Measurements from ENCODE around the gene SPO11. TPM values are rescaled to one million over a fixed set of nuclear protein-coding genes. Genes with fewer than 3 reads are reported as not detected.
A peak's percentile ranks its signal among the peaks of the same experiment; 100 is the strongest.

The SPO11 gene
- total RNA-seq, 4 donors from 2014 or later: not detected

DNA sequence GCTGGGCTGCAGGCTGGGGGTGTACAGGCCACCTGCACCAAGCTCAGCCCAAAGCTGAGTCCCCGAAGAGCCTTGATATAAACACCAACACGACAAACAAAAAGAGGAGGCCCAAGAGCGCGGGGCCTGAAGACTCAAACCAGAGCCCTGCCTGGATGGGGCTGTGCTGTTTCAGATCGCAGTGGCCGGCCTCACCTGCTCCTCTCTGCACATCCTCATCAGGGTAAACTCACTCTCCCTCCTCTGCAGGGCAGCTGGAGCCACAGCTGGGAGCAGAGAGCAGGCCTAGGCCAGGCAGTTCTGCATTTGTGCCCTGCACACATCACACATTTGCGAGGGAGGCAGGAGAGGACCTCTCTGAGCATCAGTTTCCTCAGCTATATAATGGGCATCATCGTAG lies 57.9 kb downstream of the SPO11 start:
- no peak for TF ChIP-seq POLR2A (IDR thresholded peaks at IDR 0.05)
- TF ChIP-seq, protein P1, sequence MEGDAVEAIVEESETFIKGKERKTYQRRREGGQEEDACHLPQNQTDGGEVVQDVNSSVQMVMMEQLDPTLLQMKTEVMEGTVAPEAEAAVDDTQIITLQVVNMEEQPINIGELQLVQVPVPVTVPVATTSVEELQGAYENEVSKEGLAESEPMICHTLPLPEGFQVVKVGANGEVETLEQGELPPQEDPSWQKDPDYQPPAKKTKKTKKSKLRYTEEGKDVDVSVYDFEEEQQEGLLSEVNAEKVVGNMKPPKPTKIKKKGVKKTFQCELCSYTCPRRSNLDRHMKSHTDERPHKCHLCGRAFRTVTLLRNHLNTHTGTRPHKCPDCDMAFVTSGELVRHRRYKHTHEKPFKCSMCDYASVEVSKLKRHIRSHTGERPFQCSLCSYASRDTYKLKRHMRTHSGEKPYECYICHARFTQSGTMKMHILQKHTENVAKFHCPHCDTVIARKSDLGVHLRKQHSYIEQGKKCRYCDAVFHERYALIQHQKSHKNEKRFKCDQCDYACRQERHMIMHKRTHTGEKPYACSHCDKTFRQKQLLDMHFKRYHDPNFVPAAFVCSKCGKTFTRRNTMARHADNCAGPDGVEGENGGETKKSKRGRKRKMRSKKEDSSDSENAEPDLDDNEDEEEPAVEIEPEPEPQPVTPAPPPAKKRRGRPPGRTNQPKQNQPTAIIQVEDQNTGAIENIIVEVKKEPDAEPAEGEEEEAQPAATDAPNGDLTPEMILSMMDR (IDR thresholded peaks at IDR 0.05): no peak
- no peak for DNase-seq (ENCODE audit: low spot score in 2 of 2)
- 90 to 91% methylated on average over 8 of the region's 8 CpGs for WGBS, 2 donors
- intact Hi-C loops (cut with DNase I; ENCODE audit: low total_unique reads): no loop called here
- H3K4me3 ChIP-seq (ENCODE audit: low read depth, poor library complexity, severe bottlenecking): no peak overlapping the region

DNA sequence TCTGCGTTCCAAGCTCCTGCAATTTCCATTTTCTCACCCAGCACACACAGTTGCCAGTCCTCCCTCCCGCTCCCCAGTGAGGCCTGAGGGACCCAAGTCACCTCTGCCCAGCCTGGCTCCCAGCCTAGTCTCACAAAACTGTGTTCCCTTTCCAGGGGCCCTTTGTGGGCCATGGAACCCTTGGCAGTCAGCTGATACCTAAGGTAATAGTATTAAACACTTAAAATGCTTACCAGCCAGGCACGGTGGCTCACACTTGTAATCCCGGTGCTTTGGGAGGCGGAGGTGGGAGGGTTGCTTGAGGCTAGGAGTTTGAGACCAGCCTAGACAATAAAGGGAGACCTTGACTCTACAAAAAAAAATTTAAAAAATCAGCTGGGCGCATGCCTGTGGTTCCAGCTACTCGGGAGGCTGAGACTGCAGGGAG lies 58.4 kb downstream of the SPO11 start:
- TF ChIP-seq POLR2A (IDR thresholded peaks at IDR 0.05): no peak
- intact Hi-C loops (cut with DNase I; ENCODE audit: low total_unique reads): no loop called here
- peak in 1 of 2 donors; percentile 81 for DNase-seq (ENCODE audit: low spot score in 2 of 2)
- WGBS, 2 donors: 78 to 81% methylated on average over 7 of the region's 7 CpGs
- no peak overlapping the region for H3K4me3 ChIP-seq (ENCODE audit: low read depth, poor library complexity, severe bottlenecking)

DNA sequence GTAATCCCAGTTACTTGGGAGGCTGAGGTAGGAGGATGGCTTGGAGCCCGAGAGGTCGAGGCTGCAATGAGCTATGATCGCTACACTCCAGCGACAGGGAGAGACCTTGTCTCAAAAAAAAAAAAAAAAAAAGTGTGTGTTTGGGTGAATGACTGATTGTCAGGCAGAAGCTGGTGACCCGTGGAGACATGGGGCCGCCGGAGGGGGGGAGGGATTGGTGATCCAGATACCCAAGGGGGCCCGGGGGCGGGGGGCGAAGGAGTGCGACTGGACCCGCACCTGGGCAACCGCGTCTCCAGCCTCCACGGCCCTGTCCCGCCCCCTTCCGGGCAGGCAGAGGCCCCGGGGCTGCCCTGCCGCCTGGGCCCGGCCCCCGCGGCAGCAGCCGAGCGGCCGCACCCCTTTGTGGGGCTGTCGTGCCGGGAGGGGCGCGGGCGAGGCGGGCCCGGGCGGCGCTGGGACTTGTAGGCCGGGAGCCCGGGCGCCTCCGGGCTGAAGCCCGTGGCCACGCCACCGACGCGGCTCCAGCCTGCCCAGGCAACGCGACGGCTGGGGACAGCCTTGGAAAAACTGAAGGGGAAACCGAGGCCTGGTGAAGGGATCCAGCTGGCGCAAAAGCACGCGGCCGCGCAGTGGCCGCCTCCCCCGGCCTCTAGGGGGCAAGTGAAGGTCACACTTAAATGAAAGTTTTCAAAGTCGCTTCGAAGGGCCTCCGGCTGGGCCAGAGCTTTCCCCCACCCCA lies 59.5 kb downstream of the SPO11 start:
- no peak overlapping the region for H3K4me3 ChIP-seq (ENCODE audit: low read depth, poor library complexity, severe bottlenecking)
- TF ChIP-seq POLR2A (IDR thresholded peaks at IDR 0.05): no peak
- TF ChIP-seq, protein P1 (IDR thresholded peaks at IDR 0.05): no peak
- 13 to 17% methylated on average over 21 to 23 of the region's 57 CpGs for WGBS, 2 donors
- peak; percentile 53 to 95 for DNase-seq (ENCODE audit: low spot score in 2 of 2)
- intact Hi-C loops (cut with DNase I; ENCODE audit: low total_unique reads): no loop called here

DNA sequence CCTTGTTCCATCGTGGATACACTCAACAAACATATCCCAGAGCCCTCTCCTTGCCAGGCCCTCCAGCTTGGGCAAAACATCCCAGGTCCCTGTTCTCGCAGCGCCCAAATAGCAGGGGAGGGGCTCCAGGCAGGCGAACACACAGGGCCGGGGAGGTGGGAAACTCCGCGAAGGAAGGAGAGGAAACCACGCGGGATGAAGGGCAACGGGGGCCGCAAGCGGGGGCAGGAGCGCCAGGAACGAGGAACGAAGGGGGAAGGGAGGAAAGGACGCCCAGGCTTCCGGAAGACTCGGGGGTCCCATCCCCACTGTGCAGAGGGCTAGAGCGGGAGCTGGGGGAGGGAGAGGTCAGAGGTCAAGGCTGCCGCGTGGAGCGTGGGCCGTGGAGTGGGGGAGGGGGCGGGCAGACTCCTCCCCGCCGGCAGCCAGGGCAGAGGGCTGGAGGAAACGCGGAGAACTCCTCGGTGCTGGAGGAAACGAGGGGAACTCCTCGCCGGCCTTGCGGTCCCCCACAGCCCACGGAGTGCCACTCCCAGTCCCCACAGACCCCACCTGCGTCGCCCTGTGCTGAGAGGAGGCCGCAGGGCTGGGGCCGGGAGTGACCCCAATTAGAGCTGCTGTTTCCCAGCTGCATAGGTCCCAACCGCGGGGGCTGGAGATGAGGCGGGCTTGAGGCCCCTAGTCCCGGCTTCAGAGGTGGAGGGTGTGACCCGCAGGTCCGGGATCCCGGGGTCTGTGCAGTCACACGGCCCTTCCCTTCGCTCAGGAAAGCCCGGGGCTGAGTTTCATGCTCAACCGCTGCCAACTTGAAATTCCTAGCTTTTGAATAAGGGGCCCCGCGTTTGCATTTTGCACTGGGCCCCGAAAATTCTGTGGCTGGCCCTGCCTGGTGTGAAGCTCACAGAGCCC lies 60.3 kb downstream of the SPO11 start:
- no peak overlapping the region for H3K4me3 ChIP-seq (ENCODE audit: low read depth, poor library complexity, severe bottlenecking)
- no peak for DNase-seq (ENCODE audit: low spot score in 2 of 2)
- no peak for TF ChIP-seq POLR2A (IDR thresholded peaks at IDR 0.05)
- TF ChIP-seq, protein P1 (IDR thresholded peaks at IDR 0.05): no peak
- 28 to 44% methylated on average over 37 to 49 of the region's 52 CpGs for WGBS, 2 donors
- intact Hi-C loops (cut with DNase I; ENCODE audit: low total_unique reads): no loop called here

DNA sequence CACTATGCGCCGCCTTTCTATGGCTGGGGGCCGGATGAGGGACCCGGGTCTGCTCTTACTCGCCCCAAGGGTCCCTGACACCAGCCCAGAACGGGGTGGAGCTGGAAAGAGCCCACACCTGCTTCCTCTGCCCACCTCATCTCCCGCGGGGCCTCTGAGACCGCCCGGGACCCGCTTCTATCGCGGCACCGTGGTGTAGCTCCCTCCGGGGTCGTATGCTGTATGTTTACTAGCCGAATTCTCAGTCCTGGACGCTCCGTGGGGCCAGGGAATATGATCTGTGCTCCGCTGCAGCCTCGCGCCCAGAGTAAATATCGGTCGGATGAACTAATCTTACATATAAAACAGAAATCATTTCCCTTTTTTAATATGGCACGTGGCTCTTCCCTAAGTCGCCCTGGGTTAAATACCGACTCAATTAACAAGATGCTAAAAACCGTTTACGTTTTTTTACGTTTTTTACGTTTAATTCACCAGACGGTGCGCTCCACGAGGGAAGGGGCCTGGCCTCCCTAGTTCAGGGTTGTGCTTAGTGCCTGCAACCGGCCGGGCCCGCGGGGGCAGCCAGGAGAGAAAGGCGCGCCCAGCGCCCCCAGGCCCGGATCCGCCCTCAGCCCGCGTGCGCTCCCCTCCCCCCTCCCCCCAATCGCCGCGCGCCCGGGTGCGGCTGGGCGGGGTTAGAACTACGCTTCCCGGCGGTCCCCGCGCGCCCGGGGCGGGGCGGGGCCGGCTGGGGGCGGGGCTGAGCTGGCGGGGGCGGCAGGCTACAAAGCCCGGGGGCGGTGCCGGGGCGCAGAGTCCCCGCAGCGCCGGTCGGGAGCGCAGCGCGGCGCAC lies 61.2 kb downstream of the SPO11 start, which contains the start of gene RBM38:
TSS of gene RBM38 (plus strand) at position 793 of the 835 bp plus-strand sequence. CDS start 186 bp downstream, outside the sequence.
- TF ChIP-seq POLR2A (IDR thresholded peaks at IDR 0.05): no peak
- TF ChIP-seq, protein P1 (IDR thresholded peaks at IDR 0.05): no peak
- peak within 1 kb of the TSS; percentile 56 for H3K4me3 ChIP-seq (ENCODE audit: low read depth, poor library complexity, severe bottlenecking)
- WGBS, 2 donors: 41 to 45% methylated on average over 41 of the region's 78 CpGs
- intact Hi-C loops (cut with DNase I; ENCODE audit: low total_unique reads): no loop called here
- DNase-seq (ENCODE audit: low spot score in 2 of 2): peak in 1 of 2 donors; percentile 42

Measured in lower leg skin (tissue), 4 donors.